Measurements from ENCODE around the gene BNIP2. TPM values are rescaled to one million over a fixed set of nuclear protein-coding genes. Genes with fewer than 3 reads are reported as not detected.

BNIP2 gene
- total and polyA plus RNA-seq, 2 donors, result 63.9 to 66.9 TPM

- Histone ChIP-seq H3K9me3 (ENCODE audit: control insufficient read depth in 2 of 2, insufficient read depth in 1 of 2, low read length in 1 of 2) (no peaks in the 10 kb centered on the region), H3K4me3 (ENCODE audit: low read length in 2 of 2) (no peak overlapping the region), H3K36me3 (ENCODE audit: control insufficient read depth in 2 of 2, insufficient read depth in 2 of 2, low read length in 1 of 2) (no peaks in the 10 kb centered on the region), H3K4me1 (ENCODE audit: control insufficient read depth in 2 of 2, insufficient read depth in 2 of 2, low read length in 2 of 2) (no peaks in the 10 kb centered on the region), H3K27me3 (ENCODE audit: control insufficient read depth in 2 of 2, insufficient read depth in 1 of 2, low read length in 1 of 2) (peaks cover 0 to 3% of the 10 kb centered on the region in 2 donors), H3K27ac (ENCODE audit: low read depth in 1 of 2, low read length in 1 of 2) (no peak overlapping the region)
- WGBS, result 30% methylated on average over 6 of the region's 6 CpGs
- peak in 2 of 9 donors; percentile 8 to 21 for DNase-seq (ENCODE audit: low read depth in 6 of 9, low spot score in 9 of 9)
Observed at GRCh38 chr15:59622289-59622688, 66.8 kb downstream of the BNIP2 start.

GRCh38 chr15:59618406-59618805, 70.7 kb downstream of the BNIP2 start:
- no peaks in the 10 kb centered on the region for H3K4me1 ChIP-seq (ENCODE audit: control insufficient read depth in 2 of 2, insufficient read depth in 2 of 2, low read length in 2 of 2)

GRCh38 chr15:59616379-59616778, 72.7 kb downstream of the BNIP2 start:
- Histone ChIP-seq H3K4me1 (ENCODE audit: control insufficient read depth in 2 of 2, insufficient read depth in 2 of 2, low read length in 2 of 2) (no peaks in the 10 kb centered on the region), H3K36me3 (ENCODE audit: control insufficient read depth in 2 of 2, insufficient read depth in 2 of 2, low read length in 1 of 2) (no peaks in the 10 kb centered on the region), H3K27me3 (ENCODE audit: control insufficient read depth in 2 of 2, insufficient read depth in 1 of 2, low read length in 1 of 2) (peaks cover 0 to 3% of the 10 kb centered on the region in 2 donors), H3K4me3 (ENCODE audit: low read length in 2 of 2) (no peak overlapping the region), H3K9me3 (ENCODE audit: control insufficient read depth in 2 of 2, insufficient read depth in 1 of 2, low read length in 1 of 2) (no peaks in the 10 kb centered on the region), H3K27ac (ENCODE audit: low read depth in 1 of 2, low read length in 1 of 2) (no peak overlapping the region)
- peak in 2 of 9 donors; percentile 7 to 16 for DNase-seq (ENCODE audit: low read depth in 6 of 9, low spot score in 9 of 9)
- WGBS, result 89% methylated on average over 3 of the region's 3 CpGs

More at GRCh38 chr15:59618406-59618805, 70.7 kb downstream of the BNIP2 start:
- peaks cover 0 to 3% of the 10 kb centered on the region in 2 donors for H3K27me3 ChIP-seq (ENCODE audit: control insufficient read depth in 2 of 2, insufficient read depth in 1 of 2, low read length in 1 of 2)
- H3K27ac ChIP-seq (ENCODE audit: low read depth in 1 of 2, low read length in 1 of 2), result no peak overlapping the region
- H3K4me3 ChIP-seq (ENCODE audit: low read length in 2 of 2), result no peak overlapping the region
- H3K9me3 ChIP-seq (ENCODE audit: control insufficient read depth in 2 of 2, insufficient read depth in 1 of 2, low read length in 1 of 2), result no peaks in the 10 kb centered on the region
- DNase-seq (ENCODE audit: low read depth in 6 of 9, low spot score in 9 of 9), result no peak
- no peaks in the 10 kb centered on the region for H3K36me3 ChIP-seq (ENCODE audit: control insufficient read depth in 2 of 2, insufficient read depth in 2 of 2, low read length in 1 of 2)
- WGBS, result 89% methylated on average over 4 of the region's 4 CpGs

- Histone ChIP-seq H3K4me3 (ENCODE audit: low read length in 2 of 2) (no peak overlapping the region), H3K4me1 (ENCODE audit: control insufficient read depth in 2 of 2, insufficient read depth in 2 of 2, low read length in 2 of 2) (no peaks in the 10 kb centered on the region), H3K27ac (ENCODE audit: low read depth in 1 of 2, low read length in 1 of 2) (no peak overlapping the region), H3K27me3 (ENCODE audit: control insufficient read depth in 2 of 2, insufficient read depth in 1 of 2, low read length in 1 of 2) (peaks cover 0 to 3% of the 10 kb centered on the region in 2 donors), H3K9me3 (ENCODE audit: control insufficient read depth in 2 of 2, insufficient read depth in 1 of 2, low read length in 1 of 2) (no peaks in the 10 kb centered on the region), H3K36me3 (ENCODE audit: control insufficient read depth in 2 of 2, insufficient read depth in 2 of 2, low read length in 1 of 2) (no peaks in the 10 kb centered on the region)
- 96% methylated on average over 5 of the region's 5 CpGs for WGBS
- DNase-seq (ENCODE audit: low read depth in 6 of 9, low spot score in 9 of 9), result no peak
Observed at GRCh38 chr15:59615661-59616060, 73.5 kb downstream of the BNIP2 start.

GRCh38 chr15:59614153-59614552, 75.0 kb downstream of the BNIP2 start:
- over 99% methylated on average over 7 of the region's 7 CpGs for WGBS

GRCh38 chr15:59611276-59612260, 77.6 kb downstream of the BNIP2 start, which contains the start of gene GCNT3:
Gene GCNT3, plus strand, starts transcription at chr15:59611783. Its CDS starts 6,456 bp downstream, at chr15:59618239.
- 88% methylated on average over 8 of the region's 8 CpGs for WGBS

More at GRCh38 chr15:59614153-59614552, 75.0 kb downstream of the BNIP2 start:
- H3K4me3 ChIP-seq (ENCODE audit: low read length in 2 of 2), result no peak overlapping the region
- no peaks in the 10 kb centered on the region for H3K36me3 ChIP-seq (ENCODE audit: control insufficient read depth in 2 of 2, insufficient read depth in 2 of 2, low read length in 1 of 2)
- DNase-seq (ENCODE audit: low read depth in 6 of 9, low spot score in 9 of 9), result no peak
- H3K9me3 ChIP-seq (ENCODE audit: control insufficient read depth in 2 of 2, insufficient read depth in 1 of 2, low read length in 1 of 2), result no peaks in the 10 kb centered on the region
- peaks cover 0 to 3% of the 10 kb centered on the region in 2 donors for H3K27me3 ChIP-seq (ENCODE audit: control insufficient read depth in 2 of 2, insufficient read depth in 1 of 2, low read length in 1 of 2)
- H3K4me1 ChIP-seq (ENCODE audit: control insufficient read depth in 2 of 2, insufficient read depth in 2 of 2, low read length in 2 of 2), result no peaks in the 10 kb centered on the region
- H3K27ac ChIP-seq (ENCODE audit: low read depth in 1 of 2, low read length in 1 of 2), result no peak overlapping the region

GRCh38 chr15:59609730-59610712, 79.1 kb downstream of the BNIP2 start:
- no peaks in the 10 kb centered on the region for H3K9me3 ChIP-seq (ENCODE audit: control insufficient read depth in 2 of 2, insufficient read depth in 1 of 2, low read length in 1 of 2)
- no peaks in the 10 kb centered on the region for H3K4me1 ChIP-seq (ENCODE audit: control insufficient read depth in 2 of 2, insufficient read depth in 2 of 2, low read length in 2 of 2)
- H3K27me3 ChIP-seq (ENCODE audit: control insufficient read depth in 2 of 2, insufficient read depth in 1 of 2, low read length in 1 of 2), result no peaks in the 10 kb centered on the region
- H3K36me3 ChIP-seq (ENCODE audit: control insufficient read depth in 2 of 2, insufficient read depth in 2 of 2, low read length in 1 of 2), result no peaks in the 10 kb centered on the region
- no peak overlapping the region for H3K4me3 ChIP-seq (ENCODE audit: low read length in 2 of 2)
- DNase-seq (ENCODE audit: low read depth in 6 of 9, low spot score in 9 of 9), result no peak
- H3K27ac ChIP-seq (ENCODE audit: low read depth in 1 of 2, low read length in 1 of 2), result no peak overlapping the region
- 86% methylated on average over 7 of the region's 7 CpGs for WGBS

More at GRCh38 chr15:59611276-59612260, 77.6 kb downstream of the BNIP2 start, which contains the start of gene GCNT3:
- H3K4me3 ChIP-seq (ENCODE audit: low read length in 2 of 2), result no peak within 1 kb of the TSS
- no peaks in the 10 kb centered on the region for H3K36me3 ChIP-seq (ENCODE audit: control insufficient read depth in 2 of 2, insufficient read depth in 2 of 2, low read length in 1 of 2)
- no peak for DNase-seq (ENCODE audit: low read depth in 6 of 9, low spot score in 9 of 9)
- H3K27me3 ChIP-seq (ENCODE audit: control insufficient read depth in 2 of 2, insufficient read depth in 1 of 2, low read length in 1 of 2), result no peaks in the 10 kb centered on the region
- no peak within 1 kb of the TSS for H3K27ac ChIP-seq (ENCODE audit: low read depth in 1 of 2, low read length in 1 of 2)
- no peaks in the 10 kb centered on the region for H3K4me1 ChIP-seq (ENCODE audit: control insufficient read depth in 2 of 2, insufficient read depth in 2 of 2, low read length in 2 of 2)
- no peaks in the 10 kb centered on the region for H3K9me3 ChIP-seq (ENCODE audit: control insufficient read depth in 2 of 2, insufficient read depth in 1 of 2, low read length in 1 of 2)

Data from thymus (tissue), 11 donors.